T-helper 1 cell treated with Interleukin-12 subunit alpha and Interleukin-12 subunit beta and Interleukin-4 antibody, amounts not matched to agents 30 μg/mL and 1 μg/mL, for 36 hours (primary cell): ENCODE measurements around the gene SHC3.

ENCODE experiments used
- H3K27ac Mint-ChIP-seq: one replicate; pipeline ENCODE4 v1.8.0; 2021; ENCODE audit warnings: mild to moderate bottlenecking, mixed read lengths
- H3K27me3 Mint-ChIP-seq: one replicate; pipeline ENCODE4 v1.8.0; 2021; ENCODE audit warnings: low read depth, mixed read lengths
- H3K36me3 Mint-ChIP-seq: one replicate; pipeline ENCODE4 v1.8.0; 2021; ENCODE audit warnings: low read depth, mixed read lengths
- H3K4me1 Mint-ChIP-seq: one replicate; pipeline ENCODE4 v1.8.0; 2021; ENCODE audit warnings: low read depth, mixed read lengths
- H3K4me3 Mint-ChIP-seq: one replicate; pipeline ENCODE4 v1.8.0; 2021; ENCODE audit warnings: mild to moderate bottlenecking, moderate library complexity, mixed read lengths
- H3K9me3 Mint-ChIP-seq: one replicate; pipeline ENCODE4 v1.8.0; 2021; ENCODE audit warnings: mixed read lengths

Gene SHC3

GRCh38 chr9:89012294-89013042, 166.2 kb downstream of the SHC3 start:
- no peak overlapping the region for H3K27ac Mint-ChIP-seq
- no peaks in the 10 kb centered on the region for H3K4me1 Mint-ChIP-seq
- peaks cover 14% of the 10 kb centered on the region for H3K27me3 Mint-ChIP-seq

GRCh38 chr9:89011683-89012082, 166.9 kb downstream of the SHC3 start:
- H3K4me1 Mint-ChIP-seq, result no peaks in the 10 kb centered on the region
- H3K9me3 Mint-ChIP-seq, result no peaks in the 10 kb centered on the region
- peaks cover 8% of the 10 kb centered on the region for H3K27me3 Mint-ChIP-seq
- no peak overlapping the region for H3K27ac Mint-ChIP-seq
- H3K36me3 Mint-ChIP-seq, result no peaks in the 10 kb centered on the region
- H3K4me3 Mint-ChIP-seq, result no peak overlapping the region

More at GRCh38 chr9:89012294-89013042, 166.2 kb downstream of the SHC3 start:
- Mint-ChIP-seq H3K36me3 (no peaks in the 10 kb centered on the region), H3K9me3 (no peaks in the 10 kb centered on the region), H3K4me3 (no peak overlapping the region)

GRCh38 chr9:89010526-89011111, 168.0 kb downstream of the SHC3 start:
- peaks cover 10% of the 10 kb centered on the region for H3K27me3 Mint-ChIP-seq
- no peaks in the 10 kb centered on the region for H3K9me3 Mint-ChIP-seq
- no peaks in the 10 kb centered on the region for H3K4me1 Mint-ChIP-seq
- H3K36me3 Mint-ChIP-seq, result no peaks in the 10 kb centered on the region
- H3K27ac Mint-ChIP-seq, result no peak overlapping the region
- H3K4me3 Mint-ChIP-seq, result no peak overlapping the region

GRCh38 chr9:89010056-89010455, 168.6 kb downstream of the SHC3 start:
- Mint-ChIP-seq H3K27ac (no peak overlapping the region), H3K36me3 (no peaks in the 10 kb centered on the region), H3K4me1 (no peaks in the 10 kb centered on the region), H3K27me3 (peaks cover 7% of the 10 kb centered on the region), H3K9me3 (no peaks in the 10 kb centered on the region), H3K4me3 (no peak overlapping the region)

GRCh38 chr9:89009546-89009840, 169.1 kb downstream of the SHC3 start:
- H3K36me3 Mint-ChIP-seq, result no peaks in the 10 kb centered on the region
- no peak overlapping the region for H3K27ac Mint-ChIP-seq
- H3K9me3 Mint-ChIP-seq, result no peaks in the 10 kb centered on the region
- no peaks in the 10 kb centered on the region for H3K4me1 Mint-ChIP-seq
- peaks cover 7% of the 10 kb centered on the region for H3K27me3 Mint-ChIP-seq
- no peak overlapping the region for H3K4me3 Mint-ChIP-seq

GRCh38 chr9:89008744-89009545, 169.7 kb downstream of the SHC3 start:
- H3K27me3 Mint-ChIP-seq, result peaks cover 7% of the 10 kb centered on the region
- H3K27ac Mint-ChIP-seq, result no peak overlapping the region
- H3K36me3 Mint-ChIP-seq, result no peaks in the 10 kb centered on the region
- no peaks in the 10 kb centered on the region for H3K4me1 Mint-ChIP-seq
- no peak overlapping the region for H3K4me3 Mint-ChIP-seq
- H3K9me3 Mint-ChIP-seq, result no peaks in the 10 kb centered on the region

GRCh38 chr9:89008055-89008743, 170.4 kb downstream of the SHC3 start:
- H3K36me3 Mint-ChIP-seq, result no peaks in the 10 kb centered on the region
- H3K27ac Mint-ChIP-seq, result no peak overlapping the region
- H3K27me3 Mint-ChIP-seq, result peaks cover 7% of the 10 kb centered on the region
- no peaks in the 10 kb centered on the region for H3K4me1 Mint-ChIP-seq
- no peak overlapping the region for H3K4me3 Mint-ChIP-seq
- H3K9me3 Mint-ChIP-seq, result no peaks in the 10 kb centered on the region

GRCh38 chr9:89006996-89007967, 171.3 kb downstream of the SHC3 start:
- H3K9me3 Mint-ChIP-seq, result no peaks in the 10 kb centered on the region

GRCh38 chr9:89006267-89006666, 172.4 kb downstream of the SHC3 start:
- H3K27ac Mint-ChIP-seq, result no peak overlapping the region
- H3K4me3 Mint-ChIP-seq, result no peak overlapping the region
- no peaks in the 10 kb centered on the region for H3K4me1 Mint-ChIP-seq
- no peaks in the 10 kb centered on the region for H3K9me3 Mint-ChIP-seq
- H3K36me3 Mint-ChIP-seq, result no peaks in the 10 kb centered on the region
- H3K27me3 Mint-ChIP-seq, result peaks cover 12% of the 10 kb centered on the region

More at GRCh38 chr9:89006996-89007967, 171.3 kb downstream of the SHC3 start:
- Mint-ChIP-seq H3K27me3 (peaks cover 7% of the 10 kb centered on the region), H3K4me1 (no peaks in the 10 kb centered on the region), H3K4me3 (no peak overlapping the region), H3K36me3 (no peaks in the 10 kb centered on the region), H3K27ac (no peak overlapping the region)

GRCh38 chr9:89005323-89005722, 173.3 kb downstream of the SHC3 start:
- Mint-ChIP-seq H3K36me3 (no peaks in the 10 kb centered on the region), H3K9me3 (no peaks in the 10 kb centered on the region), H3K27me3 (peaks cover 12% of the 10 kb centered on the region), H3K4me1 (no peaks in the 10 kb centered on the region), H3K27ac (no peak overlapping the region), H3K4me3 (no peak overlapping the region)

- H3K4me1 Mint-ChIP-seq, result no peaks in the 10 kb centered on the region
- H3K4me3 Mint-ChIP-seq, result no peak overlapping the region
- H3K36me3 Mint-ChIP-seq, result no peaks in the 10 kb centered on the region
- peaks cover 7% of the 10 kb centered on the region for H3K27me3 Mint-ChIP-seq
- no peaks in the 10 kb centered on the region for H3K9me3 Mint-ChIP-seq
- no peak overlapping the region for H3K27ac Mint-ChIP-seq
Measured at GRCh38 chr9:89002987-89003386, 175.6 kb downstream of the SHC3 start.

- Mint-ChIP-seq H3K4me1 (no peaks in the 10 kb centered on the region), H3K27ac (no peak overlapping the region), H3K4me3 (no peak overlapping the region), H3K27me3 (peaks cover 7% of the 10 kb centered on the region), H3K36me3 (no peaks in the 10 kb centered on the region), H3K9me3 (no peaks in the 10 kb centered on the region)
Measured at GRCh38 chr9:89001917-89002540, 176.6 kb downstream of the SHC3 start.
